Kidney epithelial cell (primary cell): Measurements from ENCODE around the gene COL4A1. TPM values are rescaled to one million over a fixed set of nuclear protein-coding genes. Genes with fewer than 3 reads are reported as not detected.

Source experiments
- DNase-seq: peaks from one replicate; pipeline ENCODE4 v3.0.0-alpha.2; 2010; ENCODE audit warnings: low read depth
- H3K27me3 ChIP-seq: 2 replicates; pipeline ENCODE4 v1.6.0; 2011; ENCODE audit warnings: low read length; ENCODE audit not compliant: control insufficient read depth, insufficient read depth
- H3K36me3 ChIP-seq: 2 replicates; pipeline ENCODE4 v1.5.1; 2011; ENCODE audit warnings: low read length; ENCODE audit not compliant: control insufficient read depth, insufficient read depth
- H3K4me3 ChIP-seq: 2 replicates; pipeline ENCODE4 v1.5.1; 2011; ENCODE audit warnings: low read depth, mild to moderate bottlenecking, control low read depth, low read length
- CTCF ChIP-seq: IDR thresholded peaks from 2 replicates; pipeline ENCODE4 v1.5.1; 2011; ENCODE audit warnings: mild to moderate bottlenecking, moderate library complexity, low read length, control low read depth, inconsistent platforms; ENCODE audit not compliant: insufficient read depth, poor library complexity, severe bottlenecking
- total RNA-seq: library from RNA; depleted of rRNA; stranded (reverse); fragments of >200 nt; gene quantifications from 2 replicates; pipeline ENCODE4 v1.2.3, GENCODE V29; 2015

COL4A1 gene
- total RNA-seq, 1 donor from 2014 or later: 1,018 TPM

DNA sequence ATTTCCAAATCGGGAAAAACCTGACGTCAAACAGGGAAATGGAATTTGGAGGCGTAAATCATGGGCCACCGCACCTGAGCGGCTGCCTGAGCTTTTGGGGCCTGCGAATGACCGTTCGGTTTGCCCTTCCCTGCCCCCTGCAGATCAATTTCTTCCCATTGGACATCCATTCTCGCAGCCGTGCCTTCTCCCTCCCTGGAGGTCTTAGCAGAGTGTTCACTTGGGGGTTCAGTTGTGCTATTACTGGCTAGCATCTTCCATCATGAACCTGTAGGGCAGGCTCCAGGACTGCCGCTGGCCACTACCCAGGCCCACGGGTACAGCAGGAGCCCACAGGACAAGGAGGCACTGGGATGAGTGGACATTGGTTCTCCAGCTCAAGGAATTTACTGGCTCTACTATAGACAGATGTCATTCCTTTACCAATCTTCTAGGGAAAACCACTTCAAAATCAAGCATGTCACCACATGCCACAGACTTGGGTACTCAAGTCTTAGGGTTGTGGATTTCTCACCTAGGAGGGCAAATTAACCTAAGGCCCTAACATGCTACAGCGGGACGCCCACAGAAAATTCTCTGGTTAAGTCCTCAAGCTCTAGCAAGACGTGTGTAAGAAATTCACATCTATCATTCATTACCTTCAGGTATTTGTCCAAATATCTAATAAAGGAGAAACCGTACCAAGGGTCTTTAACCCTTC, 75.5 kb downstream of the COL4A1 start:
- DNase-seq: no peak
- no peaks in the 10 kb centered on the region for H3K36me3 ChIP-seq
- no peak overlapping the region for H3K4me3 ChIP-seq
- no peak for TF ChIP-seq CTCF
- H3K27me3 ChIP-seq: no peaks in the 10 kb centered on the region

DNA sequence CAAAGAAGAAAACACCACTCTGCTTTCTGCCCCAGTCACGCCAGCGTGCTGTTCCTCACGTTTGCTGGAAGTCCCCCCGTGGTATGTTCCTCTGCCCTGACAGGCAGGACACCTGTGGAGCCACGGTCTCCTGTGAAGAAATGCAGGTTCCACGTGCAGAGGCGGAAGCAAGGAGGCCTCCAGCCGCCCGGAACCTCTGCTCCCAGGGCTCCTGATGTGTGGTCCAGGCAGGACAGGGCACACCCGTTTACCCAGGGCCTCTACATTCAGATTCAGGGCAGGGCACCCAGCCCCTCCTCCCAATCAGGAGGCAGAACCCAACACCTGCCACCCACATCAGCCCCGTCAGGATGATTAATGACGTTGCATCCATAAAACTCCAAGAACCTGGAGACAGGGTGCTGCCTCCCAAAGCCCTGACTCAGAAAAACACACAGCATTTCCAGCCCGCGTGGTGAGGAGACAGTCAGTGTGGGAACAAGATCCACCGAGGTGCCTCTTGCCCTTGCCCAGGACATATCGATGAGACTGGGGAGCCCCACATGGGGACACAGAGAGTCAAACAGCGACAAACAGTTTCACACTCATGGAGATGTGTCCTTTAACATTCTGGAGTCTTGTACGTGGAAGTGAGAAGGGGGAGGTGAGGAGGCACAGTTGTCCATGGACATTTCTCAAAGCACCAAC, 76.2 kb downstream of the COL4A1 start:
- no peaks in the 10 kb centered on the region for H3K36me3 ChIP-seq
- no peak for DNase-seq
- no peak overlapping the region for H3K4me3 ChIP-seq
- no peaks in the 10 kb centered on the region for H3K27me3 ChIP-seq
- no peak for TF ChIP-seq CTCF

- no peaks in the 10 kb centered on the region for H3K36me3 ChIP-seq
- H3K27me3 ChIP-seq: no peaks in the 10 kb centered on the region
- DNase-seq: no peak
- no peak overlapping the region for H3K4me3 ChIP-seq
- no peak for TF ChIP-seq CTCF
Measured at GRCh38 chr13:110229905-110230563, 76.9 kb downstream of the COL4A1 start.

DNA sequence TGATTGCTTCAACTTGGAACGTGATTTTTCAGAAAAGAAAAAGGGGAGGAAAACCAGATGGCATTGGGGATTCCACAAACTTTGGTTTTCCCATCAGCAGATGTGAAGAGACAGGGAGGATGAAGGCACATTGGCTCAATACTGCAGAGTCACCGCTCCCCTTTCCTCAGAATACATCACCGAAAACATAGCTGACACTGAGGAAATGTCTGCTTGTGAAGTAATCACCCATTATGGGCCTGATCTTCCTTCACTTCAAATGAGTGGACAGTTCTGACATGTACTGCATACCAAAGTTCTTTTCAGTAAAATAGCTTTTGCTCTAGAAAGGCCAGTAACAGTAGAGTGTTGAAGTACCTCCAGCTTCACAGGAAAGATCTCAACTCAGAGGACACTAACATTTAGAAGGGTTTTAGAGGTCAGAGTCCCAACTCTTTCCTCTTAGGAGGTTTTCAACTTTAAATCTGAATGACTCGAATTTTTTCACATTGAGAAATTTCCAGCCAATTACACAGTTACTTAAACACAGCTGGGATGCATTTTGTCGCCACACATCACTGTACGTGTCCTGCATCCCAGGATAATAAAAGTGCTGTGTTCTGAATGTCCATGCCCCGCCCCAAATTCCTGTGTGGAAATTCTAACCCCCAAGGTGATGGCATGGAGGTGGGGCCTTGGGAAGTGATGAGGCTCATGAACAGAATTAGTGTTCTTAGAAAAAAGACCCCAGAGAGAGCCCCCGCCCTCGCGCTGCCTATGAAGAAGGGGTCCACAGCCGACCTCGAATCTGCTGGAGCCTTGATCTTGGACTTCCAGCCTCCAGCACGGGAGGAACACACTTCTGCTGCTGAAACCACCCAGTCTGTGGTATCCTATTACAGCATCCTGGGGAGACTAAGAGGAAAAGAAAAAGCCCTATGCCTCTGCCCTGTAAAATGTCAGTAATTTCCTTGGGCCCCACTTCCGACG, 77.7 kb downstream of the COL4A1 start:
- no peak for DNase-seq
- H3K36me3 ChIP-seq: no peaks in the 10 kb centered on the region
- no peak overlapping the region for H3K4me3 ChIP-seq
- TF ChIP-seq CTCF: no peak
- H3K27me3 ChIP-seq: no peaks in the 10 kb centered on the region

- DNase-seq: no peak
- TF ChIP-seq CTCF: no peak
- Histone ChIP-seq H3K36me3 (no peaks in the 10 kb centered on the region), H3K27me3 (no peaks in the 10 kb centered on the region), H3K4me3 (no peak overlapping the region)
Measured at GRCh38 chr13:110227864-110228643, 78.9 kb downstream of the COL4A1 start.
